ENCODE measurements around the gene CACTIN.

CACTIN gene

GRCh38 chr19:3576696-3577443, 49.7 kb downstream of the CACTIN start:
- Histone ChIP-seq H3K4me3 (ENCODE audit: low read depth, low read length) (no peak overlapping the region), H3K27me3 (ENCODE audit: insufficient read depth, low read depth, severe bottlenecking) (no peaks in the 10 kb centered on the region), H3K9me3 (ENCODE audit: severe bottlenecking) (no peaks in the 10 kb centered on the region), H3K27ac (no peak overlapping the region), H3K36me3 (peaks cover 19% of the 10 kb centered on the region)
- no peak for TF ChIP-seq CTCF (IDR thresholded peaks at IDR 0.05; ENCODE audit: low read depth, low read length)
- no peak for DNase-seq

- H3K27me3 ChIP-seq (ENCODE audit: insufficient read depth, low read depth, severe bottlenecking): no peaks in the 10 kb centered on the region
- no peak overlapping the region for H3K27ac ChIP-seq
- H3K9me3 ChIP-seq (ENCODE audit: severe bottlenecking): no peaks in the 10 kb centered on the region
- no peak for TF ChIP-seq CTCF (IDR thresholded peaks at IDR 0.05; ENCODE audit: low read depth, low read length)
- H3K36me3 ChIP-seq: peaks cover 19% of the 10 kb centered on the region
- H3K4me3 ChIP-seq (ENCODE audit: low read depth, low read length): no peak overlapping the region
- no peak for DNase-seq
These were observed 50.5 kb downstream of the CACTIN start for GRCh38 chr19:3575949-3576673.

- H3K4me3 ChIP-seq (ENCODE audit: low read depth, low read length): no peak overlapping the region
- H3K27me3 ChIP-seq (ENCODE audit: insufficient read depth, low read depth, severe bottlenecking): no peaks in the 10 kb centered on the region
- no peak overlapping the region for H3K27ac ChIP-seq
- peak; percentile 65 for TF ChIP-seq CTCF (IDR thresholded peaks at IDR 0.05; ENCODE audit: low read depth, low read length)
- no peaks in the 10 kb centered on the region for H3K9me3 ChIP-seq (ENCODE audit: severe bottlenecking)
- peaks cover 19% of the 10 kb centered on the region for H3K36me3 ChIP-seq
- peak; percentile 65 for DNase-seq
These were observed 51.3 kb downstream of the CACTIN start for GRCh38 chr19:3575260-3575741.

- peak; percentile 96 for DNase-seq
- Histone ChIP-seq H3K27me3 (ENCODE audit: insufficient read depth, low read depth, severe bottlenecking) (no peaks in the 10 kb centered on the region), H3K27ac (no peak overlapping the region), H3K4me3 (ENCODE audit: low read depth, low read length) (peak overlapping the region; percentile 75), H3K36me3 (peaks cover 19% of the 10 kb centered on the region), H3K9me3 (ENCODE audit: severe bottlenecking) (no peaks in the 10 kb centered on the region)
- no peak for TF ChIP-seq CTCF (IDR thresholded peaks at IDR 0.05; ENCODE audit: low read depth, low read length)
These were observed 52.5 kb downstream of the CACTIN start for GRCh38 chr19:3573858-3574637.

- TF ChIP-seq CTCF (IDR thresholded peaks at IDR 0.05; ENCODE audit: low read depth, low read length): no peak
- Histone ChIP-seq H3K27ac (peak overlapping the region; percentile 78), H3K36me3 (peaks cover 19% of the 10 kb centered on the region), H3K9me3 (ENCODE audit: severe bottlenecking) (no peaks in the 10 kb centered on the region), H3K4me3 (ENCODE audit: low read depth, low read length) (peak overlapping the region; percentile 75), H3K27me3 (ENCODE audit: insufficient read depth, low read depth, severe bottlenecking) (no peaks in the 10 kb centered on the region)
- no peak for DNase-seq
These were observed 53.3 kb downstream of the CACTIN start for GRCh38 chr19:3573162-3573857.
